Neural cell (in vitro differentiated cells): ENCODE results near the gene CYB5A. TPM values are rescaled to one million over a fixed set of nuclear protein-coding genes. Genes with fewer than 3 reads are reported as not detected.
"Not testable (repeated sequence)": the region's sequence is repeated elsewhere in the genome, so short reads cannot be mapped to it uniquely, and the experiment has no call there.

Experiments
- H2AFZ ChIP-seq: fragments of 200-600, 300-800 bp; sonication (generic), shearing (Covaris generic); 2 replicates; pipeline ENCODE4 v1.6.0; 2014; ENCODE audit warnings: low read depth, mild to moderate bottlenecking, antibody characterized with exemption, low read length, moderate library complexity
- H3F3A ChIP-seq: fragments of 200-600 bp; shearing (Covaris generic); 2 replicates; pipeline ENCODE4 v1.6.1; 2016; ENCODE audit warnings: mild to moderate bottlenecking, moderate library complexity, mixed read lengths, antibody characterized with exemption, low read length; ENCODE audit not compliant: insufficient read depth, poor library complexity, severe bottlenecking
- H3K27ac ChIP-seq: fragments of 200-600, 300-800 bp; sonication (generic), shearing (Covaris generic); 2 replicates; pipeline ENCODE4 v1.5.1; 2014; ENCODE audit warnings: mild to moderate bottlenecking, low read length, moderate library complexity
- H3K27me3 ChIP-seq: fragments of 300-800, 200-600 bp; sonication (generic), shearing (Covaris generic); 2 replicates; pipeline ENCODE4 v1.6.0; 2014; ENCODE audit warnings: mild to moderate bottlenecking, low read depth, low read length, moderate library complexity; ENCODE audit not compliant: insufficient read depth
- H3K36me3 ChIP-seq: fragments of 300-800, 200-600 bp; sonication (generic), shearing (Covaris generic); 2 replicates; pipeline ENCODE4 v1.5.1; 2014; ENCODE audit warnings: mild to moderate bottlenecking, antibody characterized with exemption, low read length, moderate library complexity; ENCODE audit not compliant: insufficient read depth
- H3K4me2 ChIP-seq: fragments of 300-800, 200-600 bp; sonication (generic), shearing (Covaris generic); 2 replicates; pipeline ENCODE4 v1.6.0; 2014; ENCODE audit warnings: mild to moderate bottlenecking, low read length
- H3K4me3 ChIP-seq: fragments of 300-800, 200-600 bp; sonication (generic), shearing (Covaris generic); 2 replicates; pipeline ENCODE4 v1.5.1; 2014; ENCODE audit warnings: mild to moderate bottlenecking, low read length, moderate library complexity
- H3K79me2 ChIP-seq: fragments of 200-600 bp; shearing (Covaris generic); replicated peaks from 2 replicates; pipeline ENCODE4 v1.6.0; 2014; ENCODE audit warnings: mild to moderate bottlenecking, low read length, moderate library complexity; ENCODE audit not compliant: insufficient read depth
- H3K9ac ChIP-seq: fragments of 300-800, 200-600 bp; sonication (generic), shearing (Covaris generic); 2 replicates; pipeline ENCODE4 v1.6.1; 2016; ENCODE audit warnings: mild to moderate bottlenecking, low read length, mixed read lengths
- H3K9me2 ChIP-seq: fragments of 200-600 bp; shearing (Covaris generic); 2 replicates; pipeline ENCODE4 v1.6.1; 2016; ENCODE audit warnings: mild to moderate bottlenecking, low read length, mixed read lengths; ENCODE audit not compliant: insufficient read depth
- H3K9me3 ChIP-seq: fragments of 200-600, 300-800 bp; sonication (generic), shearing (Covaris generic); 2 replicates; pipeline ENCODE4 v1.6.1; 2016; ENCODE audit warnings: mild to moderate bottlenecking, mixed run types, low read length, moderate library complexity, mixed read lengths
- H4K20me1 ChIP-seq: fragments of 200-600 bp; shearing (Covaris generic); 2 replicates; pipeline ENCODE4 v1.6.1; 2016; ENCODE audit warnings: mild to moderate bottlenecking, mixed run types; ENCODE audit not compliant: insufficient read depth
- CTCF ChIP-seq: fragments of 450-650 bp; IDR thresholded peaks from 2 replicates; pipeline ENCODE4 v1.5.1; 2014; ENCODE audit warnings: antibody characterized with exemption, mild to moderate bottlenecking, moderate library complexity; ENCODE audit not compliant: poor library complexity, severe bottlenecking
- EP300 ChIP-seq: fragments of 450-650 bp; conservative IDR thresholded peaks from 2 replicates; pipeline ENCODE4 v1.6.1; 2014; ENCODE audit warnings: antibody characterized with exemption, mild to moderate bottlenecking, moderate library complexity; ENCODE audit not compliant: poor library complexity, severe bottlenecking
- EZH2 ChIP-seq: fragments of 200-600, 300-800 bp; shearing (Covaris generic), sonication (generic); IDR thresholded peaks from 2 replicates; pipeline ENCODE4 v1.6.1; 2014; ENCODE audit warnings: antibody characterized with exemption, low read length, borderline replicate concordance, mild to moderate bottlenecking; ENCODE audit not compliant: insufficient read depth, poor library complexity, severe bottlenecking
- MXI1 ChIP-seq: fragments of 450-650 bp; conservative IDR thresholded peaks from 2 replicates; pipeline ENCODE4 v1.6.1; 2014; ENCODE audit warnings: antibody characterized with exemption, mild to moderate bottlenecking; ENCODE audit not compliant: poor library complexity, severe bottlenecking
- POLR2AphosphoS5 ChIP-seq: IDR thresholded peaks from 2 replicates; pipeline ENCODE4 v1.6.1; 2012
- RAD21 ChIP-seq: fragments of 450-650 bp; conservative IDR thresholded peaks from 2 replicates; pipeline ENCODE4 v1.6.1; 2014; ENCODE audit warnings: antibody characterized with exemption, mild to moderate bottlenecking, moderate library complexity
- REST ChIP-seq: IDR thresholded peaks from 2 replicates; pipeline ENCODE4 v1.6.1; 2012; ENCODE audit warnings: borderline replicate concordance
- SMC3 ChIP-seq: fragments of 450-650 bp; conservative IDR thresholded peaks from 2 replicates; pipeline ENCODE4 v1.6.1; 2014; ENCODE audit warnings: antibody characterized with exemption, mild to moderate bottlenecking, moderate library complexity; ENCODE audit not compliant: poor library complexity
- TAF1 ChIP-seq: IDR thresholded peaks from 2 replicates; pipeline ENCODE4 v1.6.1; 2012; ENCODE audit warnings: low read depth
- polyA plus RNA-seq: library from polyadenylated mRNA; depleted of rRNA; stranded (reverse); fragments of >200 nt; gene quantifications from 2 replicates; pipeline ENCODE4 v1.2.3, GENCODE V29; 2014

CYB5A gene
- polyA plus RNA-seq, 1 donor from 2014 or later: 35.4 TPM

DNA sequence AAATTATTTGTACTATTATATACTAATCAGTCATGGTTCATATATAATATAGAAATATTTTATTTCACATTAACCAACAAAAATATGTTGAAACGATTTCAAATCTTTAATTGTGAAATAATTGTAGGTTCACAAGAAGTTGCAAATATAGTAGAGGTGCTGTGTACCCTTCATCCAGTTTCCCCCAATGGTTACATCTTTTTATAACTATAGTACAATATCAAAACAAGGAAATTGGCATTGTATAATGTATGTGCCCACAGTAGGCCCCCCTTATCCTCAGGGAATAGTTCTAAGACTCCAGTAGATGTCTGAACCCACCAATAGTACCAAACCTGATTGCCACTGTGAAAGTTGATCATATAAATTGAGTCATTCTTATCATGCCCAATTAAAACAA, 7.4 kb upstream of the CYB5A start:
- Histone ChIP-seq H3K9me2 (no peaks in the 10 kb centered on the region), H3K9ac (no peak overlapping the region), H3K36me3 (no peaks in the 10 kb centered on the region), H3K4me2 (no peak overlapping the region), H3K79me2 (no peaks in the 10 kb centered on the region), H3K9me3 (no peaks in the 10 kb centered on the region), H3K27me3 (no peaks in the 10 kb centered on the region), H3F3A (no peaks in the 10 kb centered on the region), H2AFZ (no peak overlapping the region), H3K4me3 (no peak overlapping the region), H3K27ac (no peak overlapping the region), H4K20me1 (no peaks in the 10 kb centered on the region)
- TF ChIP-seq POLR2AphosphoS5: no peak
- TF ChIP-seq SMC3: no peak
- no peak for TF ChIP-seq TAF1
- no peak for TF ChIP-seq EZH2
- TF ChIP-seq REST: no peak
- TF ChIP-seq MXI1: no peak
- TF ChIP-seq RAD21: no peak
- no peak for TF ChIP-seq CTCF
- no peak for TF ChIP-seq EP300

- Histone ChIP-seq H3F3A (no peaks in the 10 kb centered on the region), H3K9ac (no peak overlapping the region), H4K20me1 (no peaks in the 10 kb centered on the region), H2AFZ (no peak overlapping the region), H3K27ac (no peak overlapping the region), H3K27me3 (no peaks in the 10 kb centered on the region), H3K4me3 (no peak overlapping the region), H3K36me3 (no peaks in the 10 kb centered on the region), H3K9me2 (no peaks in the 10 kb centered on the region), H3K4me2 (no peak overlapping the region), H3K9me3 (no peaks in the 10 kb centered on the region), H3K79me2 (no peaks in the 10 kb centered on the region)
- no peak for TF ChIP-seq EP300
Observed at GRCh38 chr18:74294526-74294925, 2.8 kb upstream of the CYB5A start.

GRCh38 chr18:74292982-74293381, 1.2 kb upstream of the CYB5A start:
- H3K36me3 ChIP-seq, H3K9me2 ChIP-seq, H3K27me3 ChIP-seq, H3F3A ChIP-seq, H3K79me2 ChIP-seq, H3K27ac ChIP-seq, H4K20me1 ChIP-seq, H2AFZ ChIP-seq, H3K9me3 ChIP-seq, H3K9ac ChIP-seq, H3K4me2 ChIP-seq: not testable (repeated sequence)
- peak overlapping the region; percentile 99 for H3K4me3 ChIP-seq
